ENCODE data around the gene SSC5D. TPM values are rescaled to one million over a fixed set of nuclear protein-coding genes. Genes with fewer than 3 reads are reported as not detected.

SSC5D gene
- total RNA-seq, 1 donor from 2014 or later: 7.6 TPM

Other genes starting within 250 kb of the SSC5D start
- gene PPP6R1, start 229.4 kb upstream of the SSC5D start, total RNA-seq (ENCODE audit: unreplicated experiment): 82.3 TPM
- gene HSPBP1, start 208.3 kb upstream of the SSC5D start, total RNA-seq (ENCODE audit: unreplicated experiment): 41.5 TPM
- 223 TPM for gene BRSK1, start 204.4 kb upstream of the SSC5D start, total RNA-seq (ENCODE audit: unreplicated experiment)
- gene TMEM150B, start 163.1 kb upstream of the SSC5D start, total RNA-seq (ENCODE audit: unreplicated experiment): not detected
- gene KMT5C, start 148.6 kb upstream of the SSC5D start, total RNA-seq (ENCODE audit: unreplicated experiment): 105 TPM
- 2.8 TPM for gene COX6B2, start 133.7 kb upstream of the SSC5D start, total RNA-seq (ENCODE audit: unreplicated experiment)
- 0.17 TPM for gene GARIN5B, start 125.2 kb upstream of the SSC5D start, total RNA-seq (ENCODE audit: unreplicated experiment)
- gene IL11, start 118.0 kb upstream of the SSC5D start, total RNA-seq (ENCODE audit: unreplicated experiment): 18.1 TPM
- 3.7 TPM for gene TMEM190, start 111.6 kb upstream of the SSC5D start, total RNA-seq (ENCODE audit: unreplicated experiment)
- 1.3 TPM for gene TMEM238, start 104.1 kb upstream of the SSC5D start, total RNA-seq (ENCODE audit: unreplicated experiment)
- 1,087 TPM for gene RPL28, start 102.5 kb upstream of the SSC5D start, total RNA-seq (ENCODE audit: unreplicated experiment)
- gene UBE2S, start 80.6 kb upstream of the SSC5D start, total RNA-seq (ENCODE audit: unreplicated experiment): 235 TPM
- gene SHISA7, start 45.1 kb upstream of the SSC5D start, total RNA-seq (ENCODE audit: unreplicated experiment): 3.2 TPM
- gene ISOC2, start 26.8 kb upstream of the SSC5D start, total RNA-seq (ENCODE audit: unreplicated experiment): 24.9 TPM
- not detected for gene C19orf85, start 23.7 kb upstream of the SSC5D start, total RNA-seq (ENCODE audit: unreplicated experiment)
- 13.7 TPM for gene ZNF628, start 11.8 kb upstream of the SSC5D start, total RNA-seq (ENCODE audit: unreplicated experiment)
- 125 TPM for gene NAT14, start 3.2 kb upstream of the SSC5D start, total RNA-seq (ENCODE audit: unreplicated experiment)
- gene SBK2, start 48.7 kb downstream of the SSC5D start, total RNA-seq (ENCODE audit: unreplicated experiment): 0.42 TPM
- not detected for gene SBK3, start 57.1 kb downstream of the SSC5D start, total RNA-seq (ENCODE audit: unreplicated experiment)
- gene ZNF579, start 92.4 kb downstream of the SSC5D start, total RNA-seq (ENCODE audit: unreplicated experiment): 48.9 TPM
- 26.0 TPM for gene FIZ1, start 111.1 kb downstream of the SSC5D start, total RNA-seq (ENCODE audit: unreplicated experiment)
- 6.7 TPM for gene ZNF524, start 111.9 kb downstream of the SSC5D start, total RNA-seq (ENCODE audit: unreplicated experiment)
- gene ZNF865, start 117.2 kb downstream of the SSC5D start, total RNA-seq (ENCODE audit: unreplicated experiment): 14.6 TPM
- 8.4 TPM for gene ZNF784, start 136.1 kb downstream of the SSC5D start, total RNA-seq (ENCODE audit: unreplicated experiment)
- gene ZNF580, start 152.6 kb downstream of the SSC5D start, total RNA-seq (ENCODE audit: unreplicated experiment): 43.6 TPM
- 31.0 TPM for gene ZNF581, start 155.2 kb downstream of the SSC5D start, total RNA-seq (ENCODE audit: unreplicated experiment)
- 32.1 TPM for gene CCDC106, start 159.8 kb downstream of the SSC5D start, total RNA-seq (ENCODE audit: unreplicated experiment)
- gene U2AF2, start 166.6 kb downstream of the SSC5D start, total RNA-seq (ENCODE audit: unreplicated experiment): 216 TPM
- 150 TPM for gene EPN1, start 186.8 kb downstream of the SSC5D start, total RNA-seq (ENCODE audit: unreplicated experiment)
- not detected for gene NLRP9, start 250.0 kb downstream of the SSC5D start, total RNA-seq (ENCODE audit: unreplicated experiment)

Measured in glutamatergic neuron (in vitro differentiated cells).